Nephron progenitor cell (in vitro differentiated cells): ENCODE results near the gene TLCD5.

Source experiments
- DNase-seq: peaks from one replicate; pipeline ENCODE4 v3.0.0; 2021
- H3K27ac Mint-ChIP-seq: 2 replicates; pipeline ENCODE4 v1.8.0; 2021; ENCODE audit warnings: mild to moderate bottlenecking, moderate library complexity, mixed read lengths
- H3K27me3 Mint-ChIP-seq: 2 replicates; pipeline ENCODE4 v1.8.0; 2021; ENCODE audit warnings: mild to moderate bottlenecking, low read depth, mixed read lengths; ENCODE audit not compliant: poor library complexity
- H3K36me3 Mint-ChIP-seq: 2 replicates; pipeline ENCODE4 v1.8.0; 2021; ENCODE audit warnings: low read depth, mixed read lengths
- H3K4me1 Mint-ChIP-seq: 2 replicates; pipeline ENCODE4 v1.8.0; 2021; ENCODE audit warnings: mixed read lengths
- H3K4me3 Mint-ChIP-seq: 2 replicates; pipeline ENCODE4 v1.8.0; 2021; ENCODE audit warnings: mild to moderate bottlenecking, moderate library complexity, mixed read lengths
- H3K9me3 Mint-ChIP-seq: 2 replicates; pipeline ENCODE4 v1.8.0; 2021; ENCODE audit warnings: mild to moderate bottlenecking, moderate library complexity, mixed read lengths
- TF ChIP-seq, protein P1 (sequence below): fragments of 200-600 bp; sonication (generic); IDR thresholded peaks from 2 replicates; pipeline ENCODE4 v1.5.0; 2021; ENCODE audit warnings: antibody characterized with exemption

TLCD5 gene

DNA sequence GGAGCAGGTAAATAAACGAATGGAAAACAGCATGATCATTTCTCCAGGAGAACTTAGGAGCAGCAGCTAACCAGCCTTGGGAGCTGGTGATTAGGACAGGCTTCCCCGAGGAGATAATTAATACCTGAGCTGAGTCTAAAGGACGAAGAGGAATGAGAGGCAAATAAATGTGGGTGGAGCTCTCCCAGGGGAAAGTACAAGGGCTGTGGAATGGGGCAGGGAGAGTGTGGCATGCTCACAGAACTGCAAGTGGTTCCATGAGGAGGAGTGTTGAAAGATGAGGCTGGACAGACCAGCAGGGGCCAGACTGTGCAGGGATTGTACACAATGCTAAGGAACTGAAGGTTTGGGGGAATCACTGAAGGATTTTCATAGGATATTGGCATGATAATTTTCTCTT is 14.2 kb upstream of the TLCD5 start:
- Mint-ChIP-seq H3K27me3 (peaks cover 16% of the 10 kb centered on the region), H3K4me3 (no peak overlapping the region), H3K4me1 (peaks cover 22% of the 10 kb centered on the region), H3K9me3 (no peaks in the 10 kb centered on the region), H3K27ac (no peak overlapping the region), H3K36me3 (no peaks in the 10 kb centered on the region)
- TF ChIP-seq, protein P1, sequence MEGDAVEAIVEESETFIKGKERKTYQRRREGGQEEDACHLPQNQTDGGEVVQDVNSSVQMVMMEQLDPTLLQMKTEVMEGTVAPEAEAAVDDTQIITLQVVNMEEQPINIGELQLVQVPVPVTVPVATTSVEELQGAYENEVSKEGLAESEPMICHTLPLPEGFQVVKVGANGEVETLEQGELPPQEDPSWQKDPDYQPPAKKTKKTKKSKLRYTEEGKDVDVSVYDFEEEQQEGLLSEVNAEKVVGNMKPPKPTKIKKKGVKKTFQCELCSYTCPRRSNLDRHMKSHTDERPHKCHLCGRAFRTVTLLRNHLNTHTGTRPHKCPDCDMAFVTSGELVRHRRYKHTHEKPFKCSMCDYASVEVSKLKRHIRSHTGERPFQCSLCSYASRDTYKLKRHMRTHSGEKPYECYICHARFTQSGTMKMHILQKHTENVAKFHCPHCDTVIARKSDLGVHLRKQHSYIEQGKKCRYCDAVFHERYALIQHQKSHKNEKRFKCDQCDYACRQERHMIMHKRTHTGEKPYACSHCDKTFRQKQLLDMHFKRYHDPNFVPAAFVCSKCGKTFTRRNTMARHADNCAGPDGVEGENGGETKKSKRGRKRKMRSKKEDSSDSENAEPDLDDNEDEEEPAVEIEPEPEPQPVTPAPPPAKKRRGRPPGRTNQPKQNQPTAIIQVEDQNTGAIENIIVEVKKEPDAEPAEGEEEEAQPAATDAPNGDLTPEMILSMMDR, result no peak
- no peak for DNase-seq

DNA sequence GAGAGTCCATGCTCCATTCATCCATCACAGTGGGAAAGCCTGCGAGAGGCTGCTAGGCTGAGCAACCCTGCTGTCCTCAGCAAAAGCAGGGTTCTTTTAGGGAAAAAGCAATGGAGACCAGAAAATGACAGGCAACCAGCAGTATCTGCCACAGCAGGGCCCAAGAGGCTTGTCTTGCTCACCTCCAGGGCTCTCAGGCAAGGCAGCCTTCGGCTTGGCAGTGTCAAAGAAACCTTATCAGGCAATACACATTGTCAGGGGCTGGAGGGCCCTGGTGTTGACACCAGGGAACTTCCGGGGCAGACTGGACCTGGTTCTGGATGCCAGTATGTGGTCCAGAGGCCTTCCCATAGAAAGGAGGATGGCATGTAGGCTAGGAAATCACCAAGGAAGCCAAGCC is 10.2 kb upstream of the TLCD5 start:
- no peak for DNase-seq
- TF ChIP-seq, protein P1, result no peak

DNA sequence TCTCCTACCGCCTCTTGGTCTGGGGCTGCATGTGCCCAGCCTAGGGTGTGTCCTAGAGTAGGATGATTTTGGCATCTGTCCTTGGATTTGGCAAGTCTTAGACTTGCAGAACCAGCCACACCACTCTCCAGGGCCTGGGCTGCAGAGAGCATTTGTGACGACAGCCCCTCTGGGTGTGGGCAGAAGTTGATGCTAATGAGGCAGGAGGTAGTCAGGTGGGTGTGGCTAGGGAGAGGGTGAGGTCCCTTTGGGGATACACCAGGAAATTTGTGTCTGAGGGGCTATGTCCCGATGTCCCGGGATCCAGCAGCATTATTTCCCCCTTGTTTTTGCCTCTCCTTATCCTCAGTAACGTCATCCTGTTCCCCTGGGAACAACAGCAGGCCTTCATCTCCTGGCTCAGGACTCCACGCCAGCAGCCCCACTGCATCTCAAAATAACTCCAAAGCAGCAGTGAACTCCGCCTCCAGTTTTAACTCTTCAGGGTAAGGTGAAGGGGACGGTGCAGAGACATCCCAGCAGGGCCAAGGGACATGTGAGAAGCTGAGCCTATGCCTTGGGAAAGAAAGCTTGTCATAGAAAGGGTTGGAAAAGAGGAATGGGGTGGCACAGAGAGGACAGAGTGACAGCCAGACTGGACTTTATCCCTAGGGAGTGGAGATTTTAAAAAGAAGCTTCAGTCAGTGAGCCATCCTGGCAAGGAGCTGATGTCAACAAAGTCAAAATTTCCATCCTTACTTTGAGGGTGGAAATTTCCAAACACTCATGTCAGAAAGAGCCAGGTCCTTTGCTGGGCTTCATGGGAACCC is 8.0 kb upstream of the TLCD5 start:
- TF ChIP-seq, protein P1, result no peak
- H3K27ac Mint-ChIP-seq, result no peak overlapping the region

More for the DNA sequence above, 10.2 kb upstream of the TLCD5 start:
- Mint-ChIP-seq H3K9me3 (no peaks in the 10 kb centered on the region), H3K27me3 (peaks cover 23% of the 10 kb centered on the region), H3K4me1 (peaks cover 18% of the 10 kb centered on the region), H3K36me3 (no peaks in the 10 kb centered on the region), H3K4me3 (no peak overlapping the region), H3K27ac (no peak overlapping the region)

DNA sequence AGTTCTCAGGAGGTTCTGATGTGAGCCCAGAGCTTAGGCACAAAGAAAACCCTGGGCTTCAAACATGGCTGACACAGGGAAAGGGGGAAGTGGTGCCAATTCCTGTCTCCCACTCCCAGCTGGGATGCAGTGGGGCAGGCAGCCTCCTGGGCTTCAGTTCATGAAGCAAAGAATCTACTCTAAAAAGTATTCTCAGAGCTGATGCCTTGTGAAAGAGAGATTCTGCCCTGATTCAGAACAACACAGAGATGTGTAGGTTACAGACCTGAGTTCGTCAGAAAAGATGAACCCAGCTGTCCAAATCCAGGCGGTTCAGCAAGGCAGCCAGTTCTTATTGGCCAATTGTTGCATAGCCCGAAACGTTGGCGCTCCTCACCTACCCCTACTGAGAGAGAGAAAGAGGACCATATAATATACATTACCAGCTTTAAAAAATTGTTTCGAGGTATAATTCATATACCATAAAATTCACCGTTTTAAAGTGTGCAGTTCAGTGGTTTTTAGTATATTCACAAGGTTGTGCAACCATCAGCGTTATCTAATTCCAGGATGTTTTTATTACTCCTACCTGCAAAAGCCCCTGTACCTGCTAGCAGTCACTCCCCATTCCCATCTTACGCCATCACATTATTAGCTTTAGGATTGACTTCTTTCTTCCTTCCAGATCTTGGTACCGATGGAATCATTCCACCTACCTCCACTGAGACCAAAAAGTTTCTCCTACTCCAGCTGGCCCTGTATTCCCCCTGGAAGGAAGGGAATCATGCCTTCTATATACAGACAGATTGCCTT is 7.2 kb upstream of the TLCD5 start:
- DNase-seq, result no peak
- no peaks in the 10 kb centered on the region for H3K36me3 Mint-ChIP-seq
- no peak overlapping the region for H3K27ac Mint-ChIP-seq

More for the DNA sequence above, 8.0 kb upstream of the TLCD5 start:
- no peak overlapping the region for H3K4me3 Mint-ChIP-seq
- DNase-seq, result no peak
- peaks cover 18% of the 10 kb centered on the region for H3K4me1 Mint-ChIP-seq
- H3K36me3 Mint-ChIP-seq, result no peaks in the 10 kb centered on the region
- no peaks in the 10 kb centered on the region for H3K9me3 Mint-ChIP-seq
- H3K27me3 Mint-ChIP-seq, result peaks cover 33% of the 10 kb centered on the region

DNA sequence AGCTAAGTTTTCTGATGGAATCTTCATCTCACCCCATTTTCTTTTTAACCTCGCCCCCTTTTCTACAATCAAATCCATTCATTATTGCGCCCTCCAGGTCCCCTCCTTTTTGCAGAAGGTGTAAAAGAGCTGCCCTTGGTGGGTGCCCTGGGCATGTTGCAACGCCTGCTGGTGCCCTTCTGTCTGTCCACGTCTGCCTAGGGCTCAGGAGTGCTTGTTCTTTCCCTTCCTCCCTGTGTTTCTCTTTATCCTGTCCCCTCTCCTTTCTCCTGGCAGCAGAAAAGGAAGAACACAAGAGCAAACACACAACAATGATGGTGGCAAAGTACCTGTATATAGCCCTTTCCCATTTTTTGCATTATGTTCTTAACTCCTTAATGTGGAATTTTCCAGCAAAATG is 6.2 kb upstream of the TLCD5 start:
- no peaks in the 10 kb centered on the region for H3K9me3 Mint-ChIP-seq
- no peak for DNase-seq
- H3K27ac Mint-ChIP-seq, result no peak overlapping the region
- TF ChIP-seq, protein P1, result no peak
- H3K27me3 Mint-ChIP-seq, result peaks cover 40% of the 10 kb centered on the region
- no peak overlapping the region for H3K4me3 Mint-ChIP-seq
- H3K4me1 Mint-ChIP-seq, result peaks cover 18% of the 10 kb centered on the region
- no peaks in the 10 kb centered on the region for H3K36me3 Mint-ChIP-seq

More for the DNA sequence above, 7.2 kb upstream of the TLCD5 start:
- TF ChIP-seq, protein P1, result no peak
- H3K27me3 Mint-ChIP-seq, result peaks cover 35% of the 10 kb centered on the region
- peaks cover 18% of the 10 kb centered on the region for H3K4me1 Mint-ChIP-seq
- no peaks in the 10 kb centered on the region for H3K9me3 Mint-ChIP-seq
- H3K4me3 Mint-ChIP-seq, result no peak overlapping the region
